Activated CD8-positive, alpha-beta memory T cell treated with anti-CD3 and anti-CD28 coated beads, Interleukin-2, amount 50 U/mL, for 4 hours (primary cell): ENCODE measurements around the gene WARS2.

ENCODE experiments used
- DNase-seq: peaks from one replicate; pipeline ENCODE4 v3.0.0-alpha.2; 2020

Gene WARS2

GRCh38 chr1:118995312-118996016, 145.0 kb downstream of the WARS2 start:
- DNase-seq, result no peak

GRCh38 chr1:118993700-118994026, 146.8 kb downstream of the WARS2 start:
- DNase-seq, result no peak

GRCh38 chr1:118992868-118993699, 147.4 kb downstream of the WARS2 start:
- DNase-seq, result no peak

- DNase-seq, result no peak
These were observed 148.1 kb downstream of the WARS2 start for GRCh38 chr1:118992237-118992825.

GRCh38 chr1:118991448-118991847, 149.0 kb downstream of the WARS2 start:
- DNase-seq, result no peak

- no peak for DNase-seq
These were observed 149.8 kb downstream of the WARS2 start for GRCh38 chr1:118990513-118991152.

GRCh38 chr1:118989878-118990378, 150.5 kb downstream of the WARS2 start:
- DNase-seq, result no peak

- no peak for DNase-seq
These were observed 151.2 kb downstream of the WARS2 start for GRCh38 chr1:118989006-118989815.

- DNase-seq, result no peak
These were observed 152.1 kb downstream of the WARS2 start, which contains the start of gene TBX15 for GRCh38 chr1:118988186-118989005. Gene TBX15, minus strand, starts transcription at chr1:118988343. Its CDS starts 548 bp downstream, at chr1:118987795.

- DNase-seq, result no peak
These were observed 152.8 kb downstream of the WARS2 start for GRCh38 chr1:118987468-118988185.

- DNase-seq, result no peak
These were observed 153.6 kb downstream of the WARS2 start for GRCh38 chr1:118986555-118987467.

GRCh38 chr1:118985640-118986554, 154.6 kb downstream of the WARS2 start:
- no peak for DNase-seq

- no peak for DNase-seq
These were observed 155.5 kb downstream of the WARS2 start for GRCh38 chr1:118984722-118985639.

GRCh38 chr1:118984086-118984721, 156.2 kb downstream of the WARS2 start:
- no peak for DNase-seq

- no peak for DNase-seq
These were observed 156.9 kb downstream of the WARS2 start for GRCh38 chr1:118983558-118984041.

GRCh38 chr1:118982821-118983557, 157.5 kb downstream of the WARS2 start:
- no peak for DNase-seq
